ENCODE data around the gene FBXL20.
"Not testable (repeated sequence)": the region's sequence is repeated elsewhere in the genome, so short reads cannot be mapped to it uniquely, and the experiment has no call there.

Gene FBXL20

GRCh38 chr17:39380144-39380543 lies 21.3 kb downstream of the FBXL20 start:
- DNase-seq (ENCODE audit: low spot score) = no peak

- no peak for DNase-seq (ENCODE audit: low spot score)
Observed at GRCh38 chr17:39376434-39376833, 25.0 kb downstream of the FBXL20 start.

- DNase-seq (ENCODE audit: low spot score) = not testable (repeated sequence)
Observed at GRCh38 chr17:39367805-39368204, 33.6 kb downstream of the FBXL20 start.

- no peak for DNase-seq (ENCODE audit: low spot score)
Observed at GRCh38 chr17:39365872-39366271, 35.6 kb downstream of the FBXL20 start.

- DNase-seq (ENCODE audit: low spot score) = no peak
Observed at GRCh38 chr17:39365242-39365641, 36.2 kb downstream of the FBXL20 start.

GRCh38 chr17:39364236-39365025 lies 37.0 kb downstream of the FBXL20 start:
- no peak for DNase-seq (ENCODE audit: low spot score)

GRCh38 chr17:39361064-39361463 lies 40.4 kb downstream of the FBXL20 start:
- DNase-seq (ENCODE audit: low spot score) = no peak

GRCh38 chr17:39360537-39360936 lies 40.9 kb downstream of the FBXL20 start:
- DNase-seq (ENCODE audit: low spot score) = no peak

- DNase-seq (ENCODE audit: low spot score) = no peak
Observed at GRCh38 chr17:39359994-39360393, 41.4 kb downstream of the FBXL20 start.

- DNase-seq (ENCODE audit: low spot score) = no peak
Observed at GRCh38 chr17:39357986-39358385, 43.4 kb downstream of the FBXL20 start.

GRCh38 chr17:39357488-39357887 lies 43.9 kb downstream of the FBXL20 start:
- no peak for DNase-seq (ENCODE audit: low spot score)

- DNase-seq (ENCODE audit: low spot score) = no peak
Observed at GRCh38 chr17:39352986-39353385, 48.4 kb downstream of the FBXL20 start.

GRCh38 chr17:39352511-39352910 lies 48.9 kb downstream of the FBXL20 start:
- DNase-seq (ENCODE audit: low spot score) = no peak

GRCh38 chr17:39351508-39351907 lies 49.9 kb downstream of the FBXL20 start:
- DNase-seq (ENCODE audit: low spot score) = no peak

GRCh38 chr17:39349246-39349645 lies 52.2 kb downstream of the FBXL20 start:
- DNase-seq (ENCODE audit: low spot score) = no peak

- not testable (repeated sequence) for DNase-seq (ENCODE audit: low spot score)
Observed at GRCh38 chr17:39346863-39347262, 54.6 kb downstream of the FBXL20 start.

- no peak for DNase-seq (ENCODE audit: low spot score)
Observed at GRCh38 chr17:39341541-39341940, 59.9 kb downstream of the FBXL20 start.

GRCh38 chr17:39340731-39341130 lies 60.7 kb downstream of the FBXL20 start:
- DNase-seq (ENCODE audit: low spot score) = no peak

GRCh38 chr17:39339272-39339671 lies 62.2 kb downstream of the FBXL20 start:
- DNase-seq (ENCODE audit: low spot score) = no peak

- not testable (repeated sequence) for DNase-seq (ENCODE audit: low spot score)
Observed at GRCh38 chr17:39337649-39338048, 63.8 kb downstream of the FBXL20 start.

GRCh38 chr17:39335704-39336223 lies 65.7 kb downstream of the FBXL20 start:
- no peak for DNase-seq (ENCODE audit: low spot score)

GRCh38 chr17:39334008-39334744 lies 67.2 kb downstream of the FBXL20 start:
- not testable (repeated sequence) for DNase-seq (ENCODE audit: low spot score)

GRCh38 chr17:39332092-39332491 lies 69.3 kb downstream of the FBXL20 start:
- DNase-seq (ENCODE audit: low spot score) = no peak

Data from hematopoietic multipotent progenitor cell treated with erythropoietin and hydrocortisone succinate and interleukin-3 and kit ligand, for 17 days (in vitro differentiated cells).